Measurements from ENCODE around the gene DYRK1B.
"Not testable (repeated sequence)": the region's sequence is repeated elsewhere in the genome, so short reads cannot be mapped to it uniquely, and the experiment has no call there.

DYRK1B gene

DNA sequence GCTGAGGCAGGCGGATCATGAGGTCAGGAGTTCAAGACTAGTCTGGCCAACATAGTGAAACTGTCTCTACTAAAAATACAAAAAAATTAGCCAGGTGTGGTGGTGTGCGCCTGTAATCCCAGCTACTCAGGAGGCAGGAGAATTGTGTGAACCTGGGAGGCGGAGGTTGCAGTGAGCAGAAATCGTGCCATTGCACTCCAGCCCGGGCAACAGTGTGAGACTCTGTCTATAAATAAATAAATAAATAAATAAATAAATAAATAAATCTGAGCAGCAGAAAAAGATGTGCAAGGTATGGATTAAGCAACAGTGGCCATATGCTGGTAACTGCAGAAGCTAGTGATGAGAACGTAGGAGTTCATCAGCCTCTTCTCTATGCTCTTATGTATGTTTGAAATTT lies 19.9 kb downstream of the DYRK1B start:
- peaks cover 14% of the 10 kb centered on the region for H3K36me3 Mint-ChIP-seq
- H3K4me3 Mint-ChIP-seq; H3K27ac Mint-ChIP-seq; H3K4me1 Mint-ChIP-seq (ENCODE audit: low read depth); H3K27me3 Mint-ChIP-seq; H3K9me3 Mint-ChIP-seq (ENCODE audit: low read depth): not testable (repeated sequence)

DNA sequence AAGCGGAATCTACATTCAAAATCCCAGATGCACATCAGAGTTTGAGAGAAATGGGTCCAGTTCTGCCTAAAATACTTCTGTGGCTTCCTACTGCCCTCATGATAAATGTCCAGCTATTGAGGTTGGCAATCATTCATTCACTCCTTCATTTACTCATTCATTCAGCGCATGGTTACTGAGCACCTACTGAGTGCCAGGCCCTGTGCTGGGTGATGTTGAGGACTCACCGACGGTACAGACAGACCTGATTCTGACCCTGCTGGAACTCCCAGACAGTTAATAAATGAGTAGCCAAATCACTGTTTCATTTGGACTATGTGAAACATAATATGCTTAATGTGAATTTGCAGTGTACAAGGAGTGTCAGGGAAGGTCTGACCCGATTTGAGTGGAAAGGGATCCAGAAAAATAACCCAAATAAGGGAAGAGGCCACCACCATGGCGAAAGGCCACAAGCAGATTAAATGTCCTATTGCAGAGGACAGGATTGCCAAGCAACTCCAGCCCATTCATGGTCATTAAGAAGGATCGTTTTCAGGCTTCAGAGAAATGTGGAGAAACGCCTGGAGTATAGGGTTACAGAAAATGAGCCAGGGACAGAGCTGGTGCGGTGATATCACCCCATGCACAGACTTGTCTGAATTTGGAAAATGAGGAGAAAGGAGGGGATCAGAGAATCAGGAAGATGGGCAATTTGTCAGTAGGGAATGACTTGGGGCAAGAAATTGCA lies 20.5 kb downstream of the DYRK1B start:
- H3K27me3 Mint-ChIP-seq = no peaks in the 10 kb centered on the region
- peaks cover 14% of the 10 kb centered on the region for H3K36me3 Mint-ChIP-seq
- no peak overlapping the region for H3K27ac Mint-ChIP-seq
- H3K4me3 Mint-ChIP-seq = no peak overlapping the region
- no peaks in the 10 kb centered on the region for H3K9me3 Mint-ChIP-seq (ENCODE audit: low read depth)
- H3K4me1 Mint-ChIP-seq (ENCODE audit: low read depth) = peaks cover 3% of the 10 kb centered on the region

DNA sequence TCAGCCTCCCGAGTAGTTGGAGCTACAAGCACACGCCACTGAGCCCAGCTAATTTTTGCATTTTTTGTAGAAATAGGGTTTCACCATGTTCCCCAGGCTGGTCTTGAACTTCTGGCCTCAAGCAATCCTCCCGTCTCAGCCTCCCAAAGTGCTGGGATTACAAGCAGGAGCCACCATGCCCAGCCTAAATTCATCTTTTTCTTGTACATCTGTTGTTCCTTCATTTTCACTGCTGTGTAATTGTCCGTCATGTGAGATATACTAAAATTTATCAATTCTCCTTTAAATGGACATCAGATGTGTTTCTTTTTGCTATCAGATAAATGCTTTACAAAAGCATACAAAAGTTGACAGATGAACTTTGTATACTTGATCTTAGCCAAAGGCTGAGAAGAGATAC lies 22.9 kb downstream of the DYRK1B start:
- H3K27ac Mint-ChIP-seq = no peak overlapping the region
- H3K36me3 Mint-ChIP-seq = peaks cover 5% of the 10 kb centered on the region
- H3K4me3 Mint-ChIP-seq = no peak overlapping the region
- peaks cover 1% of the 10 kb centered on the region for H3K4me1 Mint-ChIP-seq (ENCODE audit: low read depth)
- no peaks in the 10 kb centered on the region for H3K9me3 Mint-ChIP-seq (ENCODE audit: low read depth)
- H3K27me3 Mint-ChIP-seq = no peaks in the 10 kb centered on the region

DNA sequence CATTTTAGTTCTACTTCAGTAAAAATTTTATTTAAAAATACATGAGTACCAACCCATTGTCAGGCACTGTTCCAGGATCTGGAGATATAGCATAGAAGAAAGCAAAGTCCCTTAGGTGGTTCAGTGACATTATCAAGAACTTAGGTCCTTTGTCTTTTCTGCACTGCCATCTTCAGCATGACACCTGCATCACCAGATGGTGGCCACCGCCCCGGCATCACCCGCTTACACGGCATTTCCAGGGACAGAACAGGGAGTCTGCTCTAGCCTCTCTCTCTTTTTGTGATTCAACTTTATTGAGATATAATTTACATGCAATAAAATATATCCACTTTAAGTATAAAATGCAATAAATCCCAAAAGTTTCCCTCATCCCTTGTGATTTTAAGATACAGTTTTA lies 23.5 kb downstream of the DYRK1B start:
- Mint-ChIP-seq H3K9me3 (ENCODE audit: low read depth) (no peaks in the 10 kb centered on the region), H3K27me3 (no peaks in the 10 kb centered on the region), H3K4me1 (ENCODE audit: low read depth) (no peaks in the 10 kb centered on the region), H3K4me3 (no peak overlapping the region), H3K27ac (no peak overlapping the region), H3K36me3 (peaks cover 3% of the 10 kb centered on the region)

DNA sequence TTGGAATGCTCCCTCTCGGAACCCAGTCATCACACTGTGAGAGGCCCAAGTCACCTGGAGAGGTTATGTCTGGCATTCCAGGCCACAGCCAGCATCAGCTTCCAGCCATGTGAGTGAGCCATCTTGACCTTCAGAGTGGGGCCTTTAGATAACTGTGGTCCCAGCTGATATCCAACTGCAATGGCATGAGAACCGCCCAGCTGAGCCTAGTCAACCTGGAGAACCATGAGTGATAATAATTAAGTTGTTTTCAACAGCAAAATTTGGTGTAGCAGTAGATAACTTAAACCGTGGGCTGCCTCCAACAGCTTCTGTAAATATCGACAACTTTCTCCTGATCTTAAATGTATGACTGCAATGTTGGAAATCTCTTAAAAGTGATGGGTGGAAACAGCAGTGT lies 24.6 kb downstream of the DYRK1B start:
- no peaks in the 10 kb centered on the region for H3K9me3 Mint-ChIP-seq (ENCODE audit: low read depth)
- no peak overlapping the region for H3K27ac Mint-ChIP-seq
- H3K4me1 Mint-ChIP-seq (ENCODE audit: low read depth) = no peaks in the 10 kb centered on the region
- no peak overlapping the region for H3K4me3 Mint-ChIP-seq
- peaks cover 3% of the 10 kb centered on the region for H3K36me3 Mint-ChIP-seq
- H3K27me3 Mint-ChIP-seq = peaks cover 2% of the 10 kb centered on the region

DNA sequence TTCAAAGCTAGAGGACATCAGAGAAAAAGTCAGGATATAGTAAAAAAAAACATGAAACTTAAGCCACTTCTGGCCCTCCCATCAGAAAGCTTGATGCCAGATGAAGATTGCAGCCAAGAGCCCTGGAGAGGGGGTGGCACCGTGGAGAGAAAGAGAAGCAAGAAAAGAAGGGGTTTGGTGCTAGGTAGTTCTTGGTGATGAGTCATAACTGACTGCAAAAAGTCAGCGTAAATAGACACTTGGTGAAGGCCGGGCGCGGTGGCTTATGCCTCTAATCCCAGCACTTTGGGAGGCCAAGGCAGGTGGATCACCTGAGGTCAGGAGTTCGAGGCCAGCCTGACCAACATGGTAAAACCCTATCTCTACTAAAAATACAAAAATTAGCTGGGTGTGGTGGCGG lies 25.3 kb downstream of the DYRK1B start:
- H3K4me3 Mint-ChIP-seq; H3K27me3 Mint-ChIP-seq; H3K4me1 Mint-ChIP-seq (ENCODE audit: low read depth); H3K27ac Mint-ChIP-seq; H3K9me3 Mint-ChIP-seq (ENCODE audit: low read depth); H3K36me3 Mint-ChIP-seq: not testable (repeated sequence)

DNA sequence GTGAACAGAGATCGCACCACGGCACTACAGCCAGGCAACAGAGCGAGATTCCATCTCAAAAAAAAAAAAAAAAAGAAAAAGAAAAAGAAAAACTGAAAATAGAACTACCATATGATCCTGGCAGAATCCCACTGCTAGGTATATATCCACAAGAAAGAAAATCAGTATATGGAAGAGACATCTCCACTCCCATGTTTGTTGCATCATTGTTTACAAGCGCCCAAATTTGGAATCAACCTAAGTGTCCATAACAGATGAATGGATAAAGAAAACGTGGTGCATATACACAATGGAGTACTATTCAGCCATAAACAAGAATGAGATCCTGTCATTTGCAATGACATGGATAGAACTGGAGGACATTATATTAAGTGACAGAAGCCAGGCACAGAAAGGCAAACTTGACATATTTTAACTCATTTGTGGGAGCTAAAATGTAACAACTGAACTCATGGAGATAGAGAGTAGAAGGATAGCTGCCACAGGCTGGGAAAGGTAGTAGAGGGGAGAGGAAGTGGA lies 26.1 kb downstream of the DYRK1B start:
- Mint-ChIP-seq H3K36me3 (no peaks in the 10 kb centered on the region), H3K27me3 (peaks cover 6% of the 10 kb centered on the region), H3K4me1 (ENCODE audit: low read depth) (no peaks in the 10 kb centered on the region), H3K9me3 (ENCODE audit: low read depth) (no peaks in the 10 kb centered on the region), H3K27ac (no peak overlapping the region), H3K4me3 (no peak overlapping the region)

DNA sequence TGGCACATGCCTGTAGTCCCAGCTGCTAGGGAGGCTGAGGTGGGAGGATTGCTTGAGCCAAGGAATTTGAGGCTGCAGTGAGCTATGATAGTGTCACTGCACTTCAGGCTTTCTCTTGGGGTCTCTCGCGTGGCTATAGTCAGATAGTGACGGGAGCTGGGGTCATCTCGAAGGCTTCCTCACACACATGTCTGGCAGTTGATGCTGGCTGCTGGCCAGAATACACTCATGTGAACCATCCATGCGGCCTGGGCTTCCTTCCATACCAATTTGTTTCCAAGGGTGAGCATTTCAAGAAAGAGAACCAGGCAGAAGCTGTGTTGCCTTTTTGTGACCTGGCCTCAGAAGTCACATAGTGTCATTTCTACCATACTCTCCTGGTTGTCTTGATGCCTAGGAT lies 28.9 kb downstream of the DYRK1B start:
- H3K27ac Mint-ChIP-seq = no peak overlapping the region
- H3K27me3 Mint-ChIP-seq = peaks cover 10% of the 10 kb centered on the region
- no peaks in the 10 kb centered on the region for H3K36me3 Mint-ChIP-seq
- no peaks in the 10 kb centered on the region for H3K4me1 Mint-ChIP-seq (ENCODE audit: low read depth)
- H3K4me3 Mint-ChIP-seq = no peak overlapping the region
- H3K9me3 Mint-ChIP-seq (ENCODE audit: low read depth) = no peaks in the 10 kb centered on the region

DNA sequence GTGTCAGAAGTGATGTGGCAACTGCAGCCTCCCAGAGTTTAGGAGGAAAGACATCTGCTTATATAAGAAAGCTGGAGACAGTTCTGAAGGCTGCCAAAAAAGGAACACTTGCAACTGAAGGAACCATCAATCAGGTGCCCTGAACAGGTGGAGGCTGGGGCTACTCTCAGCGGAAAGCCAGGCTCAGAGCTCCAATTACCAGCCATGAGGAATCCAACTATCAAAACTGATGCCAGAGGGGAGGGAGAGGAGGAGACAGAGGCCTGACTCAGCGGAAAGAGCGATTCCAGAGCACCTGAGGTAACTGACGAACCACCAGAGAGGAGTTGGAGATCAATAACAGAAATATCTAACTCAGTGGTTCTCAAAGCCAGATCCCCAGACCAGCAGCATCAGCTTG lies 31.0 kb downstream of the DYRK1B start:
- H3K4me1 Mint-ChIP-seq (ENCODE audit: low read depth) = no peaks in the 10 kb centered on the region
- no peaks in the 10 kb centered on the region for H3K36me3 Mint-ChIP-seq
- no peak overlapping the region for H3K4me3 Mint-ChIP-seq
- no peaks in the 10 kb centered on the region for H3K9me3 Mint-ChIP-seq (ENCODE audit: low read depth)
- H3K27ac Mint-ChIP-seq = no peak overlapping the region
- peaks cover 10% of the 10 kb centered on the region for H3K27me3 Mint-ChIP-seq

DNA sequence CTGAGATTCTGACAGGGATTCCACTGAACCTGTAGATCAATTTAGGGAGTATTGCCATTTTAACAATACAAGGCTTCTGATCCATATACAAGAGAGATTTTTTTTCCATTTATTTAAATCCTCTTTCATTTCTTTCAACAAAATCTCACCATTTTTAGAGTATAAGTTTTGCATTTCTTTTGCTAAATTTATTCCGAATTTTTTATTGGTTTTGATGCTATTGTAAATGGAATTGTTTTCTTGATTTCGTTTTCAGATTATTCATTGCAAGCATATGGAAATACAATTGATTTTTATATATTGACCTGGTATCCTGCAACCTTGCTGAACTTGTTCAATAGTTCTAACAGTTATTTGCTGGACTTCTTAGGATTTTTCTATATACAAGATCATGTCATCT lies 36.9 kb downstream of the DYRK1B start:
- no peaks in the 10 kb centered on the region for H3K36me3 Mint-ChIP-seq
- H3K4me1 Mint-ChIP-seq (ENCODE audit: low read depth) = peaks cover 2% of the 10 kb centered on the region
- no peaks in the 10 kb centered on the region for H3K9me3 Mint-ChIP-seq (ENCODE audit: low read depth)
- no peak overlapping the region for H3K4me3 Mint-ChIP-seq
- no peak overlapping the region for H3K27ac Mint-ChIP-seq
- no peaks in the 10 kb centered on the region for H3K27me3 Mint-ChIP-seq

DNA sequence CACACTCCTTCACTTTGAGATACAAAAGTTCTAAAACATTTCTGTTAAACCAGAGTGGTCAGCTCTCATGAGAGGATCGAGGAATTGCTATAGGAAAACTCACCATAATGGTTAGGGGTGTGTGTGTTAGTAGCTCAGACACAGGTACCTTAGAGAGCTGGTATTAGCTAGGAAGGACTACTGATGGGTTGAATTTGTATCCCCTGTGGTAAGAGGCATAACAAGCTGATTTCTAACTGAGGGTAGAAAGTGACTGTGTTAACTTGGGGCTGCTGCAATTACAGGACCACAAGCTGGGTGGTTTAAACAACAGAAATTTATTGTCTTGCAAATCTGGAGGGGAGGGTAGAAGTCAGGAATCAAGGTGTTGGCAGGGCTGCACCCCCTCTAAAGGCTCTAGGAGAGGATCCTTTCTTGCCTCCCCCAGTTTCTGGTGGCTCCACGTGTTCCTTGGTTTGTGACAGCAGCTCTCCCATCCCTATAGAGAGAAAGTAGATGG lies 37.9 kb downstream of the DYRK1B start:
- Mint-ChIP-seq H3K36me3 (no peaks in the 10 kb centered on the region), H3K27ac (no peak overlapping the region), H3K27me3 (no peaks in the 10 kb centered on the region), H3K4me1 (ENCODE audit: low read depth) (peaks cover 2% of the 10 kb centered on the region), H3K9me3 (ENCODE audit: low read depth) (no peaks in the 10 kb centered on the region), H3K4me3 (no peak overlapping the region)

DNA sequence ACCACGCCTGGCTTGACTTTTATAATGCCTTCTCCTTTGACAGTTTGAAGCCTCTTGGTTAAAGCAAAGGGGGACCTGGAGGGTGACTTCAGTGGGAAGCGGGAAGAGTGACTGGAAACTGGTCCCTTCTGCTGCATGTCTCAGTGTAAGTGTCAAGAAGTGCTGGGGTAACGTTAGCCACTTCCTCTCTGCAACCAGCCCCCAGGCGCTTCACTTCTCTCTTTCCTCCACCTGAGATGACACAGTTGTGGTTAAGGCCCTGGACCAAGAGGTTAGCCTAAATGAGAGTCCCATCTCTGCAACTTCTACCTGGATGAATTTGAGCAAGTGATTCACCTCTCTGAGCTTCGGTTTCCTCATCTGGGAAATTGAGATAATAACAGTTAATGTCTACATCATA lies 39.0 kb downstream of the DYRK1B start:
- no peaks in the 10 kb centered on the region for H3K36me3 Mint-ChIP-seq
- H3K27me3 Mint-ChIP-seq = no peaks in the 10 kb centered on the region
- H3K4me1 Mint-ChIP-seq (ENCODE audit: low read depth) = peaks cover 2% of the 10 kb centered on the region
- no peak overlapping the region for H3K4me3 Mint-ChIP-seq
- no peak overlapping the region for H3K27ac Mint-ChIP-seq
- H3K9me3 Mint-ChIP-seq (ENCODE audit: low read depth) = no peaks in the 10 kb centered on the region

DNA sequence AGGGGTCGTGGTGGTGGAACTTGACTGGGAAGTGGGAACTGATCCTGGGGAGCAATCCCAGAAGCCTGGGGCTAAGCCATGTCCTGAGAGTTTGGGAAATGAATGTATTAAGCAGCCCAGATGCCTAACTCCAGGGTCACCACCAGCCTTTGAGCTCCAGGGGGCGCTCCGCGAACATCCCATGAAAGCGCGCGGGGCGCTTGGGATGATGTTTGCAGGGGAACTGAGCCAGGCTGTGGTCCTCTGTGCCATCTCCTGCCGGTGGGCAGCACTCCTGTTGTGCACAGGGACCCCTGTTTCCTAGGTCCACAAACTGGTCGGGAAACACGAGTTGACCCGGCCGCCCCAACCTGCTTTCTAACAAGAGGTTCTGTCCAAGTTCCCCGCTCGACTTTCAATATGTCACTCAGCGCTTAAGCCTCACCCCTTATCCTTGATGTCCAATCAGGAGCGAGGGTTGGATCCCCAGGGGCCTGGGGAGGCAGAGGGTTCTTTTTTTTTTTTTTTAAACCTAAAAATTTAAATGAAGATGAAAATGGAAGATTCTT lies 40.9 kb downstream of the DYRK1B start:
- Mint-ChIP-seq H3K27me3 (peaks cover 2% of the 10 kb centered on the region), H3K4me1 (ENCODE audit: low read depth) (peaks cover 2% of the 10 kb centered on the region), H3K9me3 (ENCODE audit: low read depth) (peaks cover 8% of the 10 kb centered on the region), H3K36me3 (peaks cover 6% of the 10 kb centered on the region), H3K27ac (no peak overlapping the region), H3K4me3 (peak overlapping the region; percentile 76)

DNA sequence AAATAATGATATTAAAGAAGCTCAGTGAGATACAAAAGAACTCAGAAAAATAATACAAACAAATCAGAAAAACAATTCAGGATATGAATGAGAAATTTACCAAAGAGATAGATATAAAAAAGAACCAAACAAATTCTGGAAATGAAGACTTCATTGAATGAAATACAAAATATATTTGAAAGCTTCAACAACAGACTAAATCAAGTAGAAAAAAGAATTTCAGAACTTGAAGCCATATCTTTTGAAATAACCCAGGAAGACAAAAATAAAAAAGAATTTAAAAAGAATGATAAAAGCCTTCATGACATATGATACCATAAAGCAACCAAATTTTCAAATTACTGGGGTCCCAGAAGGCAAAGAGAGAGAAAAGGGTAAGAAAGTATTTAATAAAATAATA lies 45.7 kb downstream of the DYRK1B start:
- peaks cover 7% of the 10 kb centered on the region for H3K36me3 Mint-ChIP-seq
- peaks cover 20% of the 10 kb centered on the region for H3K27me3 Mint-ChIP-seq
- peaks cover 2% of the 10 kb centered on the region for H3K4me1 Mint-ChIP-seq (ENCODE audit: low read depth)
- no peak overlapping the region for H3K27ac Mint-ChIP-seq
- H3K4me3 Mint-ChIP-seq = no peak overlapping the region
- peaks cover 10% of the 10 kb centered on the region for H3K9me3 Mint-ChIP-seq (ENCODE audit: low read depth)

DNA sequence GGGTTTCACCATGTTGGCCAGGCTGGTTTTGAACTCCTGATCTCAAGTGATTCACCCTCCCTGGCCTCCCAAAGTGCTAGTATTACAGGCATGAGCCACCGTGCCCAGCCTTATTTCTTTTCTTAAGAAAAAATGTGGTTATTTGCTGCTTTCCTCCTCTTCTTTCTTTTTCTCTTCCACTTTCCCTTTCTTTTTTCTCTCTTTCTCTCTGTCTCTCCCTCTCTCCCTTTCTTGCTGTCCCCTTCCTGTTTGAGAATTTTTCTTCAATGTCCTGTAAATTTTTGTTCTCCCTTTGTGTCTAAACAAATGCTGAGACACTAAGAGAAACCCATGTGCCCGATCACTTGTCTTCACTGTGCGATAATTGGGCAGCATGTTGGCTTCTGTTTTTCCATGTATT lies 53.1 kb downstream of the DYRK1B start:
- H3K4me3 Mint-ChIP-seq = no peak overlapping the region
- H3K4me1 Mint-ChIP-seq (ENCODE audit: low read depth) = no peaks in the 10 kb centered on the region
- no peak overlapping the region for H3K27ac Mint-ChIP-seq
- H3K36me3 Mint-ChIP-seq = no peaks in the 10 kb centered on the region
- no peaks in the 10 kb centered on the region for H3K9me3 Mint-ChIP-seq (ENCODE audit: low read depth)
- H3K27me3 Mint-ChIP-seq = peaks cover 22% of the 10 kb centered on the region

DNA sequence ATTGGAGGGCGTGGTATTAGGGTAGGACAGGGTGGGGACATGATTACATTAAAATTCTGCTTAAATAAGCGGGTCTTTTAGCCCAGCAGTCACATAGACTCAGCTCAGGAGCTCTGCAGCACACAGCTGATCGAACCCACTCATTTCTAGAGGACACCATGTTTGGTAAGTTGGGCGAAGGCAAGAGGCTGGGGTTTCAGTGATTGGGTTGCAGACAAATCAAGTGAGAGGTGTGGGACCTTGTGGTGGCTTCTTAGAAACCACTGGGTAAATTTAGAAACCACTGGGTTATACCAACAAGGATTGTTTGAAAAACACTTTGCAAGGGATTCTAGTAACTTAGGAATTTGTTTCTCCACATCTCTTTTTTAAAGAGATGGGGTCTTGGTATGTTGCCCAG lies 55.2 kb downstream of the DYRK1B start, which contains the start of gene LEUTX:
Gene LEUTX (plus strand): TSS at position 92 of the 400 bp plus-strand sequence. CDS start 67 bp downstream, at position 159.
- H3K4me3 Mint-ChIP-seq = no peak within 1 kb of the TSS
- H3K27me3 Mint-ChIP-seq = peaks cover 8% of the 10 kb centered on the region
- no peaks in the 10 kb centered on the region for H3K36me3 Mint-ChIP-seq
- no peaks in the 10 kb centered on the region for H3K4me1 Mint-ChIP-seq (ENCODE audit: low read depth)
- no peak within 1 kb of the TSS for H3K27ac Mint-ChIP-seq
- H3K9me3 Mint-ChIP-seq (ENCODE audit: low read depth) = no peaks in the 10 kb centered on the region

All from activated naive CD8-positive, alpha-beta T cell (primary cell).